ENCODE data around the gene ZSWIM6.

The ZSWIM6 gene

GRCh38 chr5:61331407-61332357 lies at the start of gene ZSWIM6:
Gene ZSWIM6 (plus strand): TSS chr5:61332258. CDS start chr5:61332273, 15 bp downstream.
- peak within 1 kb of the TSS; percentile 95 for H3K9ac ChIP-seq (ENCODE audit: insufficient read length)

GRCh38 chr5:61283471-61283870 lies 48.6 kb upstream of the ZSWIM6 start:
- H3K9ac ChIP-seq (ENCODE audit: insufficient read length), result no peak overlapping the region
- H3K36me3 ChIP-seq (ENCODE audit: insufficient read depth, low read length), result no peaks in the 10 kb centered on the region
- no peak for DNase-seq (ENCODE audit: low read depth, low spot score)
- no peak for TF ChIP-seq POLR2AphosphoS5 (IDR thresholded peaks at IDR 0.05; ENCODE audit: borderline replicate concordance, low read depth, low read length)
- no peak for TF ChIP-seq EZH2 (IDR thresholded peaks at IDR 0.05)
- TF ChIP-seq FOXP2 (optimal IDR thresholded peaks at IDR 0.05; ENCODE audit: control extremely low read depth, extremely low read length, insufficient read depth), result no peak
- H3K4me3 ChIP-seq, result no peak overlapping the region
- H3K27ac ChIP-seq, result no peak overlapping the region
- H3K9me3 ChIP-seq (ENCODE audit: low read depth, low read length), result no peaks in the 10 kb centered on the region; the same call in 1 of the 2 replicates

More at GRCh38 chr5:61331407-61332357, at the start of gene ZSWIM6:
- Histone ChIP-seq H3K4me3 (peak within 1 kb of the TSS; percentile 100), H3K36me3 (ENCODE audit: insufficient read depth, low read length) (peaks cover 32% of the 10 kb centered on the region), H3K27ac (peak within 1 kb of the TSS; percentile 82), H3K9me3 (ENCODE audit: low read depth, low read length) (no peaks in the 10 kb centered on the region)
- TF ChIP-seq EZH2 (IDR thresholded peaks at IDR 0.05) (no peak), POLR2AphosphoS5 (IDR thresholded peaks at IDR 0.05; ENCODE audit: borderline replicate concordance, low read depth, low read length) (peak; percentile 92)
- peak; percentile 95 for DNase-seq (ENCODE audit: low read depth, low spot score)

GRCh38 chr5:61285531-61285930 lies 46.5 kb upstream of the ZSWIM6 start:
- Histone ChIP-seq H3K9ac (ENCODE audit: insufficient read length) (no peak overlapping the region), H3K27ac (no peak overlapping the region), H3K36me3 (ENCODE audit: insufficient read depth, low read length) (no peaks in the 10 kb centered on the region)

GRCh38 chr5:61286446-61287132 lies 45.5 kb upstream of the ZSWIM6 start:
- H3K36me3 ChIP-seq (ENCODE audit: insufficient read depth, low read length), result no peaks in the 10 kb centered on the region
- H3K27ac ChIP-seq, result peak overlapping the region; percentile 26; the same call in 1 of the 2 replicates
- no peak overlapping the region for H3K4me3 ChIP-seq
- H3K9me3 ChIP-seq (ENCODE audit: low read depth, low read length), result no peaks in the 10 kb centered on the region; the same call in 1 of the 2 replicates
- DNase-seq (ENCODE audit: low read depth, low spot score), result no peak
- no peak for TF ChIP-seq POLR2AphosphoS5 (IDR thresholded peaks at IDR 0.05; ENCODE audit: borderline replicate concordance, low read depth, low read length)
- TF ChIP-seq EZH2 (IDR thresholded peaks at IDR 0.05), result no peak
- TF ChIP-seq FOXP2 (optimal IDR thresholded peaks at IDR 0.05; ENCODE audit: control extremely low read depth, extremely low read length, insufficient read depth), result no peak
- H3K9ac ChIP-seq (ENCODE audit: insufficient read length), result no peak overlapping the region

More at GRCh38 chr5:61285531-61285930, 46.5 kb upstream of the ZSWIM6 start:
- TF ChIP-seq POLR2AphosphoS5 (IDR thresholded peaks at IDR 0.05; ENCODE audit: borderline replicate concordance, low read depth, low read length) (no peak), EZH2 (IDR thresholded peaks at IDR 0.05) (no peak), FOXP2 (optimal IDR thresholded peaks at IDR 0.05; ENCODE audit: control extremely low read depth, extremely low read length, insufficient read depth) (no peak)
- no peak for DNase-seq (ENCODE audit: low read depth, low spot score)
- no peak overlapping the region for H3K4me3 ChIP-seq
- H3K9me3 ChIP-seq (ENCODE audit: low read depth, low read length), result no peaks in the 10 kb centered on the region; the same call in 1 of the 2 replicates

GRCh38 chr5:61287474-61287873 lies 44.6 kb upstream of the ZSWIM6 start:
- no peak for DNase-seq (ENCODE audit: low read depth, low spot score)
- Histone ChIP-seq H3K9me3 (ENCODE audit: low read depth, low read length) (no peaks in the 10 kb centered on the region; the same call in 1 of the 2 replicates), H3K27ac (no peak overlapping the region), H3K4me3 (no peak overlapping the region), H3K9ac (ENCODE audit: insufficient read length) (no peak overlapping the region), H3K36me3 (ENCODE audit: insufficient read depth, low read length) (no peaks in the 10 kb centered on the region)
- TF ChIP-seq EZH2 (IDR thresholded peaks at IDR 0.05) (no peak), FOXP2 (optimal IDR thresholded peaks at IDR 0.05; ENCODE audit: control extremely low read depth, extremely low read length, insufficient read depth) (no peak), POLR2AphosphoS5 (IDR thresholded peaks at IDR 0.05; ENCODE audit: borderline replicate concordance, low read depth, low read length) (no peak)

- Histone ChIP-seq H3K36me3 (ENCODE audit: insufficient read depth, low read length) (no peaks in the 10 kb centered on the region), H3K9ac (ENCODE audit: insufficient read length) (no peak overlapping the region), H3K4me3 (no peak overlapping the region), H3K27ac (no peak overlapping the region), H3K9me3 (ENCODE audit: low read depth, low read length) (no peaks in the 10 kb centered on the region; the same call in 1 of the 2 replicates)
- no peak for DNase-seq (ENCODE audit: low read depth, low spot score)
- TF ChIP-seq FOXP2 (optimal IDR thresholded peaks at IDR 0.05; ENCODE audit: control extremely low read depth, extremely low read length, insufficient read depth), result no peak
- no peak for TF ChIP-seq POLR2AphosphoS5 (IDR thresholded peaks at IDR 0.05; ENCODE audit: borderline replicate concordance, low read depth, low read length)
- no peak for TF ChIP-seq EZH2 (IDR thresholded peaks at IDR 0.05)
These were observed 42.8 kb upstream of the ZSWIM6 start for GRCh38 chr5:61289241-61289640.

- Histone ChIP-seq H3K4me3 (no peak overlapping the region), H3K36me3 (ENCODE audit: insufficient read depth, low read length) (no peaks in the 10 kb centered on the region), H3K9ac (ENCODE audit: insufficient read length) (no peak overlapping the region), H3K9me3 (ENCODE audit: low read depth, low read length) (no peaks in the 10 kb centered on the region; the same call in 1 of the 2 replicates), H3K27ac (no peak overlapping the region)
- DNase-seq (ENCODE audit: low read depth, low spot score), result no peak
- TF ChIP-seq EZH2 (IDR thresholded peaks at IDR 0.05), result no peak
- no peak for TF ChIP-seq POLR2AphosphoS5 (IDR thresholded peaks at IDR 0.05; ENCODE audit: borderline replicate concordance, low read depth, low read length)
These were observed 42.3 kb upstream of the ZSWIM6 start for GRCh38 chr5:61289669-61290306.

GRCh38 chr5:61290791-61291210 lies 41.3 kb upstream of the ZSWIM6 start:
- no peaks in the 10 kb centered on the region for H3K36me3 ChIP-seq (ENCODE audit: insufficient read depth, low read length)
- no peak overlapping the region for H3K27ac ChIP-seq
- DNase-seq (ENCODE audit: low read depth, low spot score), result no peak
- H3K9ac ChIP-seq (ENCODE audit: insufficient read length), result no peak overlapping the region
- H3K9me3 ChIP-seq (ENCODE audit: low read depth, low read length), result no peaks in the 10 kb centered on the region; the same call in 1 of the 2 replicates
- no peak for TF ChIP-seq POLR2AphosphoS5 (IDR thresholded peaks at IDR 0.05; ENCODE audit: borderline replicate concordance, low read depth, low read length)
- no peak for TF ChIP-seq FOXP2 (optimal IDR thresholded peaks at IDR 0.05; ENCODE audit: control extremely low read depth, extremely low read length, insufficient read depth)
- TF ChIP-seq EZH2 (IDR thresholded peaks at IDR 0.05), result no peak
- H3K4me3 ChIP-seq, result no peak overlapping the region

Measured in SK-N-MC (cell line).